GM23338 (cell line): ENCODE results near the gene PAEP. TPM values are rescaled to one million over a fixed set of nuclear protein-coding genes. Genes with fewer than 3 reads are reported as not detected.

Source experiments
- ATAC-seq: fragments of 200-7000 bp; cut with Tn5 transposase; 3 replicates; pipeline ENCODE4 v1.9.1; 2020
- DNase-seq: peaks from one replicate; pipeline ENCODE4 v3.0.0-alpha.2; 2015; ENCODE audit warnings: low spot score
- H2AFZ ChIP-seq: fragments of 200-600 bp; sonication (generic); 2 replicates; pipeline ENCODE4 v1.8.0; 2016; ENCODE audit warnings: antibody characterized with exemption, mild to moderate bottlenecking, moderate library complexity
- H3F3A ChIP-seq: fragments of 200-600 bp; sonication (generic); replicated peaks from 2 replicates; pipeline ENCODE4 v1.8.0; 2017; ENCODE audit warnings: antibody characterized with exemption, mixed run types, low read depth
- H3K27ac ChIP-seq: fragments of 200-600 bp; sonication (generic); 2 replicates; pipeline ENCODE4 v1.6.1; 2016; ENCODE audit warnings: low read depth
- H3K27me3 ChIP-seq: fragments of 200-600 bp; sonication (generic); 2 replicates; pipeline ENCODE4 v1.8.0; 2016; ENCODE audit warnings: mild to moderate bottlenecking, mixed run types, moderate library complexity; ENCODE audit not compliant: insufficient read depth
- H3K36me3 ChIP-seq: fragments of 200-600 bp; sonication (generic); 2 replicates; pipeline ENCODE4 v1.8.0; 2016; ENCODE audit warnings: mild to moderate bottlenecking; ENCODE audit not compliant: insufficient read depth
- H3K4me1 ChIP-seq: fragments of 200-600 bp; sonication (generic); 2 replicates; pipeline ENCODE4 v1.8.0; 2016; ENCODE audit warnings: mild to moderate bottlenecking, moderate library complexity; ENCODE audit not compliant: insufficient read depth
- H3K4me2 ChIP-seq: fragments of 200-600 bp; sonication (generic); 2 replicates; pipeline ENCODE4 v1.7.1; 2017; ENCODE audit warnings: mixed run types
- H3K4me3 ChIP-seq: fragments of 200-600 bp; sonication (generic); 2 replicates; pipeline ENCODE4 v1.6.1; 2016; ENCODE audit warnings: mixed run types
- H3K79me2 ChIP-seq: fragments of 200-600 bp; sonication (generic); replicated peaks from 2 replicates; pipeline ENCODE4 v1.8.0; 2017; ENCODE audit warnings: mild to moderate bottlenecking; ENCODE audit not compliant: insufficient read depth
- H3K9me2 ChIP-seq: fragments of 200-600 bp; sonication (generic); 2 replicates; pipeline ENCODE4 v1.8.0; 2017; ENCODE audit not compliant: insufficient read depth
- H4K20me1 ChIP-seq: fragments of 200-600 bp; sonication (generic); replicated peaks from 2 replicates; pipeline ENCODE4 v1.8.0; 2017; ENCODE audit warnings: mild to moderate bottlenecking; ENCODE audit not compliant: insufficient read depth
- H3K27ac Mint-ChIP-seq: 2 replicates; pipeline ENCODE4 v1.8.0; 2020; ENCODE audit warnings: inconsistent platforms, mild to moderate bottlenecking, moderate library complexity, mixed read lengths
- H3K27me3 Mint-ChIP-seq: 3 replicates; pipeline ENCODE4 v1.8.0; 2022; ENCODE audit warnings: low read depth, mild to moderate bottlenecking, moderate library complexity, mixed read lengths, inconsistent platforms; ENCODE audit not compliant: insufficient read depth, poor library complexity
- H3K36me3 Mint-ChIP-seq: 3 replicates; pipeline ENCODE4 v1.8.0; 2021; ENCODE audit warnings: low read depth, mild to moderate bottlenecking, inconsistent platforms, moderate library complexity, mixed read lengths
- H3K4me1 Mint-ChIP-seq: 3 replicates; pipeline ENCODE4 v1.8.0; 2020; ENCODE audit warnings: mild to moderate bottlenecking, inconsistent platforms, mixed read lengths
- H3K4me3 Mint-ChIP-seq: 3 replicates; pipeline ENCODE4 v1.8.0; 2021; ENCODE audit warnings: moderate library complexity, mild to moderate bottlenecking, inconsistent platforms, mixed read lengths
- H3K9me3 Mint-ChIP-seq: 3 replicates; pipeline ENCODE4 v1.8.0; 2020; ENCODE audit warnings: moderate library complexity, mild to moderate bottlenecking, inconsistent platforms, mixed read lengths
- CREB1 ChIP-seq: fragments of 250-450 bp; sonication (Bioruptor Pico); IDR thresholded peaks from 2 replicates; pipeline ENCODE4 v1.5.0; 2020; ENCODE audit warnings: low read depth, mild to moderate bottlenecking, moderate library complexity
- CTCF ChIP-seq, 2 experiments: fragments of 200-600 bp in 1 of 2; sonication (generic) in 1 of 2; conservative IDR thresholded peaks; 2 replicates each; pipeline versions ENCODE4 v1.5.1 to v1.6.1; 2016 to 2017; ENCODE audit warnings: antibody characterized with exemption in 2 of 2, low read depth in 2 of 2, mild to moderate bottlenecking in 2 of 2, moderate library complexity in 1 of 2
- ETS1 ChIP-seq: IDR thresholded peaks from 2 replicates; pipeline ENCODE4 v1.6.1; 2016; ENCODE audit warnings: antibody characterized with exemption
- EZH2 ChIP-seq: fragments of 200-600 bp; sonication (generic); IDR thresholded peaks from one replicate; pipeline ENCODE4 v1.8.0; 2017; ENCODE audit warnings: antibody characterized with exemption, mild to moderate bottlenecking, low read depth; ENCODE audit not compliant: unreplicated experiment
- EZH2phosphoT487 ChIP-seq: fragments of 200-600 bp; sonication (generic); IDR thresholded peaks from one replicate; pipeline ENCODE4 v1.8.1; 2018; ENCODE audit warnings: antibody characterized with exemption; ENCODE audit not compliant: unreplicated experiment
- JUNB ChIP-seq: IDR thresholded peaks from one replicate; pipeline ENCODE4 v1.6.1; 2016; ENCODE audit warnings: antibody characterized with exemption; ENCODE audit not compliant: unreplicated experiment
- POLR2AphosphoS5 ChIP-seq: IDR thresholded peaks from 2 replicates; pipeline ENCODE4 v1.6.1; 2016; ENCODE audit warnings: antibody characterized with exemption, low read depth
- REST ChIP-seq: IDR thresholded peaks from one replicate; pipeline ENCODE4 v1.6.1; 2018; ENCODE audit warnings: antibody characterized with exemption; ENCODE audit not compliant: unreplicated experiment
- STAT1 ChIP-seq: IDR thresholded peaks from one replicate; pipeline ENCODE4 v1.6.1; 2016; ENCODE audit warnings: antibody characterized with exemption; ENCODE audit not compliant: unreplicated experiment
- ZNF331 ChIP-seq: fragments of 250-450 bp; sonication (Bioruptor Pico); IDR thresholded peaks from 2 replicates; pipeline ENCODE4 v1.5.0; 2020; ENCODE audit warnings: low read depth, mild to moderate bottlenecking, moderate library complexity
- ZNF462 ChIP-seq: fragments of 250-450 bp; sonication (Bioruptor Pico); IDR thresholded peaks from 2 replicates; pipeline ENCODE4 v1.5.0; 2020; ENCODE audit warnings: mild to moderate bottlenecking, moderate library complexity
- polyA plus RNA-seq: library from polyadenylated mRNA; unstranded; fragments of >200 nt; fragmentation: Nextera tagmentation; extraction: Ambion mirVana; gene quantifications from 2 replicates; pipeline ENCODE4 v1.2.1, GENCODE V29; 2016
- total RNA-seq: library from RNA; depleted of rRNA; stranded (reverse); fragments of >200 nt; shearing (Covaris generic); gene quantifications from 2 replicates; pipeline ENCODE4 v1.2.3, GENCODE V29; 2014

The PAEP gene
- total and polyA plus RNA-seq, 2 experiments from 2014 or later: not detected

- no peaks in the 10 kb centered on the region for H3K27me3 ChIP-seq
- TF ChIP-seq JUNB: no peak
- TF ChIP-seq CREB1 (CRISPR knock-in tag): no peak
- TF ChIP-seq EZH2phosphoT487: no peak
- TF ChIP-seq ZNF331: no peak
- no peak for TF ChIP-seq ZNF462 (CRISPR knock-in tag)
- TF ChIP-seq CTCF (conservative IDR thresholded peaks at IDR 0.05; ENCODE audit: low read depth in 2 of 2): no peak
- TF ChIP-seq POLR2AphosphoS5: no peak
- no peak for TF ChIP-seq REST
- TF ChIP-seq STAT1: no peak
- TF ChIP-seq EZH2: no peak
- TF ChIP-seq ETS1: no peak
- DNase-seq (no peak), ATAC-seq (no peak)
- no peak overlapping the region for H3K27ac ChIP-seq
- H4K20me1 ChIP-seq: no peaks in the 10 kb centered on the region
- no peak overlapping the region for H3K4me3 ChIP-seq
- no peak overlapping the region for H3K27ac Mint-ChIP-seq
- H3K27me3 Mint-ChIP-seq: no peaks in the 10 kb centered on the region
- H3K9me2 ChIP-seq: 0 out of 2 replicates have a peak, but pooled peaks cover 2% of the 10 kb centered on the region
- H3K36me3 ChIP-seq: no peaks in the 10 kb centered on the region
- H3K4me1 Mint-ChIP-seq: no peaks in the 10 kb centered on the region
- no peaks in the 10 kb centered on the region for H3K79me2 ChIP-seq
- H3K4me3 Mint-ChIP-seq: no peak overlapping the region
- H3K36me3 Mint-ChIP-seq: no peaks in the 10 kb centered on the region; the same call in 2 of the 3 replicates
- no peaks in the 10 kb centered on the region; the same call in 1 of the 2 replicates for H3K4me1 ChIP-seq
- H2AFZ ChIP-seq: no peak overlapping the region
- H3F3A ChIP-seq: no peaks in the 10 kb centered on the region
- no peak overlapping the region for H3K4me2 ChIP-seq
- H3K9me3 Mint-ChIP-seq: peaks cover 5% of the 10 kb centered on the region; the same call in 1 of the 3 replicates
Measured at GRCh38 chr9:135555203-135555602, 6.4 kb upstream of the PAEP start.
